H1 (cell line): Measurements from ENCODE around the gene GUCA1A. TPM values are rescaled to one million over a fixed set of nuclear protein-coding genes. Genes with fewer than 3 reads are reported as not detected.

ENCODE experiments used
- CTCF ChIA-PET: fragments of 300-600 bp; sonication (Branson Sonifier 250); formaldehyde crosslinking; loops from one replicate; lab custom pipeline; 2021; ENCODE audit not compliant: partially characterized antibody; lab: Charles Lee
- POLR2A ChIA-PET: fragments of 300-600 bp; sonication (Branson Sonifier 250); formaldehyde crosslinking; loops from one replicate; lab custom pipeline; 2021; ENCODE audit warnings: inconsistent platforms; ENCODE audit not compliant: partially characterized antibody; lab: Charles Lee
- DNase-seq, 2 experiments: peaks; one replicate each; pipeline versions ENCODE4 v3.0.0 to v3.0.0-alpha.2; 2010 to 2022; ENCODE audit warnings: low spot score in 2 of 2, low read depth in 1 of 2, mixed read lengths in 1 of 2
- FAIRE-seq: peaks from 2 replicates; lab custom pipeline; 2011; peaks lifted over from hg19 to GRCh38; lab: Jason Lieb, UNC
- H2AFZ ChIP-seq: 2 replicates; pipeline ENCODE4 v1.8.1; 2012; ENCODE audit warnings: low read length, inconsistent platforms
- H2AK5ac ChIP-seq: 2 replicates; pipeline ENCODE4 v1.6.1; 2013; ENCODE audit warnings: low read depth, low read length
- H2BK120ac ChIP-seq: replicated peaks from 2 replicates; pipeline ENCODE3; 2013; ENCODE audit warnings: low read depth, low read length, inconsistent platforms
- H2BK12ac ChIP-seq: 2 replicates; pipeline ENCODE4 v1.6.1; 2013; ENCODE audit warnings: low read depth, low read length
- H2BK15ac ChIP-seq: 2 replicates; pipeline ENCODE4 v1.6.1; 2013; ENCODE audit warnings: low read length
- H2BK20ac ChIP-seq: 2 replicates; pipeline ENCODE4 v1.6.1; 2013; ENCODE audit warnings: low read length
- H2BK5ac ChIP-seq: 2 replicates; pipeline ENCODE4 v1.6.1; 2013; ENCODE audit warnings: low read depth, low read length
- H3K14ac ChIP-seq: 2 replicates; pipeline ENCODE4 v1.6.1; 2013; ENCODE audit warnings: inconsistent platforms; ENCODE audit not compliant: insufficient read length
- H3K18ac ChIP-seq: 2 replicates; pipeline ENCODE4 v1.6.1; 2013; ENCODE audit warnings: low read length; ENCODE audit errors: extremely low read depth
- H3K23ac ChIP-seq: 2 replicates; pipeline ENCODE4 v1.6.1; 2013; ENCODE audit warnings: inconsistent platforms; ENCODE audit not compliant: insufficient read length
- H3K23me2 ChIP-seq: 2 replicates; pipeline ENCODE4 v1.6.1; 2013; ENCODE audit warnings: low read depth, low read length
- H3K27ac ChIP-seq: 2 replicates; pipeline ENCODE4 v1.6.1; 2011; ENCODE audit warnings: low read depth, low read length, inconsistent platforms
- H3K27me3 ChIP-seq, 4 experiments: replicated peaks in 1 of 4; 1 replicate in 1 of 4; 2 replicates in 3 of 4; pipeline versions ENCODE4 v1.6.1 to v1.8.1; 2011 to 2013; ENCODE audit warnings: low read length in 3 of 4, mild to moderate bottlenecking in 3 of 4, inconsistent platforms in 2 of 4, mixed read lengths in 2 of 4, moderate library complexity in 1 of 4; ENCODE audit not compliant: control insufficient read depth in 3 of 4, insufficient read depth in 3 of 4; ENCODE audit errors: extremely low read depth in 1 of 4
- H3K36me3 ChIP-seq, 4 experiments: 2 replicates each; pipeline versions ENCODE4 v1.6.1 to v1.8.1; 2011 to 2013; ENCODE audit warnings: mild to moderate bottlenecking in 4 of 4, low read length in 3 of 4, moderate library complexity in 2 of 4, control low read depth in 1 of 4, inconsistent platforms in 1 of 4; ENCODE audit not compliant: insufficient read depth in 4 of 4, control insufficient read depth in 2 of 4
- H3K4ac ChIP-seq: replicated peaks from 2 replicates; pipeline ENCODE3; 2013; ENCODE audit warnings: low read length, low read depth, mixed read lengths, inconsistent platforms; ENCODE audit not compliant: insufficient read length
- H3K4me1 ChIP-seq, 4 experiments: replicated peaks in 1 of 4; 1 replicate in 1 of 4; 2 replicates in 3 of 4; pipeline versions ENCODE4 v1.6.1 to v1.8.1; 2011 to 2013; ENCODE audit warnings: low read length in 3 of 4, inconsistent platforms in 2 of 4, mixed read lengths in 1 of 4; ENCODE audit not compliant: insufficient read depth in 4 of 4, control insufficient read depth in 3 of 4
- H3K4me2 ChIP-seq, 2 experiments: 2 replicates each; pipeline versions ENCODE4 v1.6.1 to v1.8.1; 2011 to 2013; ENCODE audit warnings: low read depth in 2 of 2, low read length in 2 of 2, control low read depth in 1 of 2, inconsistent platforms in 1 of 2, mild to moderate bottlenecking in 1 of 2; ENCODE audit not compliant: insufficient read depth in 1 of 2
- H3K4me3 ChIP-seq, 4 experiments: fragments of 200-600, 300-600 bp in 1 of 4; sonication (generic), shearing (Covaris generic), sonication (Bioruptor Twin) in 1 of 4; 2 replicates each; pipeline versions ENCODE4 v1.5.1 to v1.8.1; 2011 to 2016; ENCODE audit warnings: low read length in 4 of 4, low read depth in 3 of 4, control low read depth in 2 of 4, inconsistent platforms in 2 of 4, mild to moderate bottlenecking in 2 of 4, mixed read lengths in 1 of 4, moderate library complexity in 1 of 4; ENCODE audit not compliant: insufficient read depth in 2 of 4; ENCODE audit errors: extremely low read depth in 1 of 4
- H3K56ac ChIP-seq: replicated peaks from 2 replicates; pipeline ENCODE3; 2013; ENCODE audit warnings: low read depth, mild to moderate bottlenecking, mixed read lengths, low read length, inconsistent platforms; ENCODE audit not compliant: insufficient read length
- H3K79me1 ChIP-seq: 2 replicates; pipeline ENCODE4 v1.6.1; 2013; ENCODE audit warnings: low read depth, low read length, control low read depth
- H3K79me2 ChIP-seq, 2 experiments: 2 replicates each; pipeline versions ENCODE4 v1.6.1 to v1.8.1; 2012 to 2013; ENCODE audit warnings: low read length in 2 of 2, mild to moderate bottlenecking in 2 of 2, inconsistent platforms in 1 of 2; ENCODE audit not compliant: insufficient read depth in 2 of 2, control insufficient read depth in 1 of 2
- H3K9ac ChIP-seq, 4 experiments: replicated peaks in 1 of 4; 1 replicate in 1 of 4; 2 replicates in 3 of 4; pipeline versions ENCODE4 v1.6.1 to v1.8.1; 2011 to 2013; ENCODE audit warnings: low read depth in 3 of 4, low read length in 3 of 4, control low read depth in 2 of 4, mild to moderate bottlenecking in 2 of 4, moderate library complexity in 2 of 4, inconsistent platforms in 1 of 4; ENCODE audit errors: extremely low read depth in 1 of 4
- H3K9me3 ChIP-seq, 2 experiments: 2 replicates each; pipeline versions ENCODE4 v1.6.1 to v1.8.1; 2012 to 2013; ENCODE audit warnings: mild to moderate bottlenecking in 2 of 2, moderate library complexity in 2 of 2, control low read depth in 1 of 2, inconsistent platforms in 1 of 2, low read depth in 1 of 2, low read length in 1 of 2, mixed read lengths in 1 of 2; ENCODE audit not compliant: insufficient read depth in 2 of 2
- H4K20me1 ChIP-seq, 2 experiments: replicated peaks in 1 of 2; 2 replicates each; pipeline versions ENCODE3 to v1.8.1; 2011 to 2013; ENCODE audit warnings: inconsistent platforms in 2 of 2, low read length in 2 of 2, mild to moderate bottlenecking in 1 of 2; ENCODE audit not compliant: insufficient read depth in 2 of 2, control insufficient read depth in 1 of 2
- H4K5ac ChIP-seq: 2 replicates; pipeline ENCODE4 v1.6.1; 2013; ENCODE audit warnings: low read length, low read depth, mixed read lengths, inconsistent platforms; ENCODE audit not compliant: insufficient read length
- H4K8ac ChIP-seq: 2 replicates; pipeline ENCODE4 v1.8.0; 2013; ENCODE audit warnings: mild to moderate bottlenecking, moderate library complexity, low read length, inconsistent platforms; ENCODE audit not compliant: insufficient read depth; ENCODE audit errors: extremely low read depth
- H4K91ac ChIP-seq: replicated peaks from 2 replicates; pipeline ENCODE3; 2013; ENCODE audit warnings: low read length, mixed read lengths, inconsistent platforms; ENCODE audit not compliant: insufficient read length
- SUZ12 ChIP-seq: fragments of 200-600 bp; sonication (generic); IDR thresholded peaks from 2 replicates; pipeline ENCODE4 v1.6.1; 2012; ENCODE audit warnings: mild to moderate bottlenecking, inconsistent platforms, low read length, moderate library complexity, mixed read lengths
- YY1 ChIP-seq: IDR thresholded peaks from 2 replicates; pipeline ENCODE4 v1.6.1; 2011; ENCODE audit warnings: low read depth, mild to moderate bottlenecking, low read length
- WGBS, 2 experiments: shearing (Covaris generic) in 1 of 2; methylation state at CpG; one replicate each; pipeline versions ENCODE4 v1.1.6 to v1.1.7; 2013 to 2015; ENCODE audit warnings: low lambda C conversion rate in 2 of 2, mixed read lengths in 2 of 2, inconsistent platforms in 1 of 2, low coverage in 1 of 2, missing lambda C conversion rate in 1 of 2; ENCODE audit not compliant: insufficient replicate concordance in 2 of 2, insufficient coverage in 1 of 2, insufficient read length in 1 of 2; ENCODE audit errors: extremely low coverage in 1 of 2, missing lambda C conversion rate in 1 of 2; 5-methylcytosine and 5-hydroxymethylcytosine counted together
- polyA plus RNA-seq, 7 experiments: library from polyadenylated mRNA; depleted of rRNA in 3 of 7; stranded (reverse) in 5 of 7; unstranded in 2 of 7; fragments of >200 nt in 5 of 7; fragments of 200-250 nt in 2 of 7; gene quantifications; 1 replicate in 5 of 7; 2 replicates in 1 of 7; 4 replicates in 1 of 7; pipeline versions ENCODE4 v1.2.1 to v1.2.3, GENCODE V29; 2011 to 2013; ENCODE audit warnings: missing spikeins in 2 of 7, mixed read lengths in 2 of 7
- total RNA-seq: library from RNA; stranded (reverse); fragmentation: NEBNext Ultra II Directional; extraction: Animal tissue kit (Norgen Biotek cat#: 25700); gene quantifications from 2 replicates; pipeline ENCODE4 v1.2.1, GENCODE V29; 2021
- TF ChIP-seq, protein P1 (sequence below): IDR thresholded peaks from 2 replicates; pipeline ENCODE4 v1.6.1; 2012; ENCODE audit warnings: inconsistent platforms

The GUCA1A gene
- total and polyA plus RNA-seq, 2 of the 8 experiments (the other 6 are each of a cell fraction or from before 2014, with no cell fraction given): 4.6 to 24.6 TPM

DNA sequence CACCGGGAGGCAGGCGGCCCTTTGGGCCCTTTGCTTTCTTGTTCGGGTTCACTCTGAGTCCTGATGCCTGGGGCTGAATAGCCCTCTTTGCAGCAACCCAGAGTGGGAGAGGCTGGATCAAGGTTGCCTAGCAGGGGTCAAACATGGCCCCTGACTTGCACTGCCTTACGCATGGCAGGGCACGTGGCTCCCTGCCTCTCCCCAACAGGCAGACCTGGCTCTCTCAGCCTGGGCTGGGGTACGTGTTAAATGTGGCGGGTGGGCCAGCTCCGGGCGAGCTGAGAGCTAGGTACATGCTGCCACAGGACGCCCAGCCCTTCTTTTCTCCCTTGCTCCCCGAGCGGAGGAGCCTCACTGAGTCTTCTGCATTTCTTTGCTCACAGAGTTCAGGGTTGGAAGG lies 38.0 kb upstream of the GUCA1A start:
- Histone ChIP-seq H3K4ac (peak overlapping the region; percentile 81), H3K4me2 (no peak overlapping the region), H2BK5ac (peak overlapping the region; percentile 92; the same call in 1 of the 2 replicates), H2AFZ (no peak overlapping the region), H4K91ac (peak overlapping the region; percentile 77), H4K8ac (no peak overlapping the region; the same call in 1 of the 2 replicates), H3K4me1 (peaks cover 21 to 51% (median 38%) of the 10 kb centered on the region in 4 experiments), H3K79me1 (peaks cover 13% of the 10 kb centered on the region), H3K9ac (peak overlapping the region in 1 of 4 experiments; percentile 5; a peak in 1 of 7 replicates), H2BK12ac (peak overlapping the region; percentile 90; the same call in 1 of the 2 replicates), H3K14ac (no peak overlapping the region), H3K18ac (peak overlapping the region; percentile 64; the same call in 1 of the 2 replicates), H3K4me3 (no peak overlapping the region), H3K27ac (no peak overlapping the region), H4K20me1 (peaks cover 10 to 20% of the 10 kb centered on the region in 2 experiments), H3K56ac (no peak overlapping the region), H3K79me2 (peaks cover 4 to 60% of the 10 kb centered on the region in 2 experiments; a peak in 3 of 4 replicates), H2BK120ac (peak overlapping the region; percentile 69), H2BK20ac (no peak overlapping the region), H3K36me3 (peaks cover 2 to 11% (median 5%) of the 10 kb centered on the region in 4 experiments; a peak in 5 of 8 replicates), H2BK15ac (peak overlapping the region; percentile 19), H3K23ac (no peak overlapping the region), H4K5ac (peak overlapping the region; percentile 77), H3K27me3 (no peaks in the 10 kb centered on the region), H2AK5ac (peak overlapping the region; percentile 95), H3K9me3 (no peaks in the 10 kb centered on the region), H3K23me2 (no peaks in the 10 kb centered on the region)
- WGBS, 2 experiments: 77% methylated on average over 12 of the region's 12 CpGs; no CpG with 5 or more reads in 1 of the 2 experiments
- DNase-seq: no peak
- no peak for FAIRE-seq
- TF ChIP-seq YY1: peak; percentile 30; the same call in 1 of the 2 replicates
- no peak for TF ChIP-seq SUZ12
- TF ChIP-seq, protein P1, sequence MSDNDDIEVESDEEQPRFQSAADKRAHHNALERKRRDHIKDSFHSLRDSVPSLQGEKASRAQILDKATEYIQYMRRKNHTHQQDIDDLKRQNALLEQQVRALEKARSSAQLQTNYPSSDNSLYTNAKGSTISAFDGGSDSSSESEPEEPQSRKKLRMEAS: peak; percentile 60; the same call in 1 of the 2 replicates
- ChIA-PET CTCF (interaction anchor here (1.1 to 12.4 kb wide), 9 partner anchors 11 to 79 kb away, joined by 3 to 123 read pairs (median 11); a partner anchor contains a TSS), POLR2A (interaction anchor here (2.4 to 9.7 kb wide), 3 partner anchors 21 to 30 kb away, joined by 8 to 109 read pairs (median 50); no protein-coding TSS in a partner anchor)
